HG03039 (cell line): ENCODE data around the gene RAB4A.

Experiments
- ATAC-seq: cut with Tn5 transposase; IDR thresholded peaks from one replicate; pipeline ENCODE4 v1.9.1; 2021; ENCODE audit warnings: mild to moderate bottlenecking, moderate library complexity; ENCODE audit not compliant: unreplicated experiment

The RAB4A gene, protein sequence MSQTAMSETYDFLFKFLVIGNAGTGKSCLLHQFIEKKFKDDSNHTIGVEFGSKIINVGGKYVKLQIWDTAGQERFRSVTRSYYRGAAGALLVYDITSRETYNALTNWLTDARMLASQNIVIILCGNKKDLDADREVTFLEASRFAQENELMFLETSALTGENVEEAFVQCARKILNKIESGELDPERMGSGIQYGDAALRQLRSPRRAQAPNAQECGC

DNA sequence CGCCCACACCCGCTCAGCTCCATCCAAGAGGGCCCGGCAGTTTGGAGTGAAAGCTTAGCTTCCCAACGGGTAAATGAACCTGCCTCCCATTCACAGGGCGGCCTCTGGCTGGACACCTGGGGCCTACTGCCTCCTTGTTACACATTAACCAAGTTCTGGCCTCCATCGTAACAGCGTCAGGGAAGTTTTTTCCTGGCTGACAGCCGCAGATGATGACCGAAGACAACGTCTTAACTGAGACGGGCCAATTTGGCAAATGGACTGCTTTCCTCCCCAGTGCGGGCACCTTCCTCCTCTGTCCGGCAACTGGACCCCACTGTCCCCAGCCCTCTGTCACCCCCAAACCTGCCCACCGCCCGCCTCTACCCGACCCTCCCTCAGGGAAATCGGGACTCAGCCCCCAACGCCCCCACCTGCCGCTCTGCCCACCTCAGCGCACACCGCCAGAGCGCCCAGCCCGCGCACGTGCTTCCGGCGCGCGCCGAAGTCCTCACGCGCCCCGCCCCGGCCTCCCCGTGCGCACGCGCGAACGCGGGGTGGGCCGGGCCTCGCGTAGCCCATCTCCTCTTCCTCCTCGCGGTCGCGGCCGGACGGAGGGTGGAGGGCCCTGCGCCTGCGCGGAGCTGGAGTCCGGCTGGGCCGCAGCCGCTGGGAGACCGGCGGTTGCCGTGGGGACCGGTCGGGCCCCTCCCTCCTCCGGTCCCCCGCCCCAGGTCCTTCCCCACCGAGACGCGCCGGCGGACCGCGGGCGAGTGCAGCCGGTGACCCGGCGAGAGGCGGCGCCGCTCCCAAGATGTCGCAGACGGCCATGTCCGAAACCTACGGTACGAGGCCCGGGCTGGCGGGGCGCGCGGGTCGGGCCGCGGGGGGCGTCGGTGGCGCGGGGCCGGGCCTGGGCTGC lies at the start of gene RAB4A:
RAB4A (plus strand) TSS at position 565 of the 901 bp plus-strand sequence; CDS start at position 794, 229 bp downstream.
- peak; percentile 83 for ATAC-seq

DNA sequence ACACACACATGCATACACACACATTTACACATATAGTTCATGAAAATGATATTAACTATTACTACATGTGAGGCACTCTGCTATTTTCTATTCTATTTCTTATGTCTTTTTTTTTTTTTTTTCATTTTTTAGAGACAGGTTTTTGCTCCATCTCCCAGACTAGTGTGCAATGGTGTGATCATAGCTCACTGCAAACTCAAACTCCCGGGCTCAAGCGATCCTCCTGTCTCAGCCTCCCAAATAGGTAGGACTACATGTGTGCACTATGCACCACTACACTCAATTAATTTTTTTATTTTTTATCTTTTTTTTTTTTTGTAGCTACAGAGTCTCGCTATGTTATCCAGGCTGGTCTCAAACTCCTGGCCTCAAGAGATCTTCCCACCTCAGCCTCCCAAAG lies 48.8 kb upstream of the RAB4A start:
- ATAC-seq, result no peak

DNA sequence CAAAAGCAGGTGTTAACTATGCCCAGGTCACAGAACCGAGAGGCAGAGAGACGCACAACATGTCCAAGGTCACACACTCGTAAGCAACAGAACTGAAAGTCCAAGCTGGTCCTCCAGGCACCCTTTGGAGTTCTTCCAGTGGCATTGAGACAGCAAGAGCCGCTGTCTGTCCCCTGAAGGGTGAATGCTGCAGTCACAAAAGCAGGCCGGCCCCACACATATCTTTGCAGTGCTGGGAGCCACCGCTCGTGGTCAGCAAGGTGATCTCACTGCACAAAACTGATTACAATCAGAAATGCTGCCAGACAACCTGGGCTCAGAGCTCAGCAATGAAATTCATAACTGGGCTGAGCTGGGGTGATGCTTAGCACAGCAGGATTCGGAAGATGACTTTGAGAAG lies 47.4 kb upstream of the RAB4A start:
- ATAC-seq, result no peak

DNA sequence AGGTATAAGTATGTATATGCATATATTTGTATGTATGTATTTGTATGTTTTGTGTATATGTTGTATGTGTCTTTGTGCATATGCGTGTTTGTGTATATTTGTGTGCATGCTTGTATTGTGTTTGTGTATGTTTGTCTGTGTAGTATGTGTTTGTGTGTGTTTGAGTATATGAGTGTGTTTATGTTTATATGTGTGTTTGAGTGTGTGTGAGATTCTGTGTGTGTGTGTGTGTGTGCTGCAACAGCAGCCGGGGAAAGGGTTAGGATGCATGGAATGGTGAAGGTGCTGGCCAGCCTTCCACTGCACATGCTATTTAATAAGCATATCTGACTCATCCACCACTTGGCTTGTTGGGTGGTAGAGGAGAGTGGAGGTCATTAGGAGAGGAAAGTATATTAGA lies 46.6 kb upstream of the RAB4A start:
- no peak for ATAC-seq

DNA sequence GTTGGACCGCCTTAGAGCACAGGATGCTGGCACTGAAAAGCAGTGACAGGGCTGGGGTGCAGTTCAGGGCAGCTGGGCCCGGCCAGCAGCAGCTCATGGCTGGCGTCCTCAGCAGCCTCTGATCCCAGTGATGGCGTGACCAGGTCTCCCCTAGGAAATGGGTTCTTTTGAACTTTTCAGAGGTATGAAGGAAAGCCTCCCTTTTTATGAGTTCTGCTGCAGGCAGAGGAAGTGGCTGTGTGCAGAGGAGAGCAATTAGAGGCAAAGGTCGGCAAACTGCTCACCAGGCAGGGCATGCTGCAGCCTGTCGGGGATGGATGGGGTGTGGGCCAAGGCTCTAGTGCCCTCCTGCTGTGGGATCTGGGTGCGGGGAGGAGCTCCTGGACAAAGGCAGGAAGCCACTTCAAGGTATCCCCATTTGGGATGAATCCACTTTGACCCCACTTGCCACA lies 45.6 kb upstream of the RAB4A start:
- no peak for ATAC-seq

DNA sequence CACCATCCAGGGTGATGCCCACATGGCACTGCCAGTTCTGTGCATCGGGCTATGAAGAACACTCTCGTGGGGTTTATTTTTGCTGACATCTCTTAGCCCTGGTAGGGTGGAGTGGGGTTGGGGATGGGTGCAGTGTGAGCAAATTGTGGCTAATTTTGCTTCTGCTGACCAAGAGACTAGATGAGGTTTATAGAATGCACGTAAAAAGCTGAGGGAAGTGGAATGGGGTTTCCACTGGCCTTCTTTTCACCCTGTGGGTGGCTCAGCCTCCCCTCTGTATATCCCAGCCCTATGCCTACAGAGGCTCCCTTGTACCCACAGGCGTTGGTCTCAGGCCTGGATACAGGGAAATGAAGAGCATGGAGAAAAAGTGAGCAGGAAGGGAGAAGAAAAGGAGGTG lies 44.1 kb upstream of the RAB4A start:
- no peak for ATAC-seq

DNA sequence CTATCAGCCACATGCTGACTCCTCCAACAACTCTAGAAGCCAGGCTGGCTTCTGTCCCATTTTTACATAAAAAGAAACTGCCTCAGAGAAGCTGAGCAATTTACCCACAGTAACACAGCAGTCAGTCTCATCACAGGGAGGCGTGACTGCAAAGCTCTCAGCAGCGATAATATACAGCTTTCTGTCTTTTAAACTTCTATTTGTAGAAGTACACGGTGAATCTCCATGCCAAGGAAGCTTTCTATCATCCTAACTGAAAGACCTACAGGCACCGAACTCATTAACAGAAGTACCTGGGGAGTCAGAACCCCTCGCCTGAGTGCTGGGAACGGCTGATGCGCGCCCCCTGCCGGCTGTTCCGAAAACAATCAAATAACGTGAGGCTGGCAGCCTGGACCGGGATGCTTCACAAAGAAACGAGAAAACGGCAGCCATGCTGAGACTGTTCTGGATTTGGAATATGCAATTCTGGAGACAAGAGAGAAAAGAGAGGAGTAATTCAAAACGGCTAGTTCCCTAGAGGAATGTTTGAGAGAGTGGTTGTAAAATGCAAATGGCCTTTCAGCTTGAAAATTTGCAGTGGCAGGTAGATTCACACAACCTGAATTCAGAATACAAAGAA lies 43.5 kb upstream of the RAB4A start:
- ATAC-seq, result no peak

DNA sequence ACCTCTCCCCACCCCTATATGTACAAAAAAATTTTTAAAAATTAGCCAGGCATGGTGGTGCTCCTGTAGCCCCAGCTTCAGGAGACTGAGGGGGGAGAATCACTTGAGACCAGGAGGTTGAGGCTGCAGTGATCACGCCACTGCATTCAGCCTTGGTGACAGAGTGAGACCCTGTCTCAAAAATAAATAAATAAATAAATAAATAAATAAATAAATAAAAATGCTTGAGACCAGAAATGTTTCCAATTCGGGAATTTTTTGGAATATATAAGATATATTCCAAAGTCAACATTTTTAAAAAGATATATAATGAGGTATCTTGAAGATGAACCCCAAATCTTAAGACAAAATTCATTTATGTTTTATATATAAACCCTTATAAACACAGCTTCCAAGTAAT lies 42.4 kb upstream of the RAB4A start:
- no peak for ATAC-seq

DNA sequence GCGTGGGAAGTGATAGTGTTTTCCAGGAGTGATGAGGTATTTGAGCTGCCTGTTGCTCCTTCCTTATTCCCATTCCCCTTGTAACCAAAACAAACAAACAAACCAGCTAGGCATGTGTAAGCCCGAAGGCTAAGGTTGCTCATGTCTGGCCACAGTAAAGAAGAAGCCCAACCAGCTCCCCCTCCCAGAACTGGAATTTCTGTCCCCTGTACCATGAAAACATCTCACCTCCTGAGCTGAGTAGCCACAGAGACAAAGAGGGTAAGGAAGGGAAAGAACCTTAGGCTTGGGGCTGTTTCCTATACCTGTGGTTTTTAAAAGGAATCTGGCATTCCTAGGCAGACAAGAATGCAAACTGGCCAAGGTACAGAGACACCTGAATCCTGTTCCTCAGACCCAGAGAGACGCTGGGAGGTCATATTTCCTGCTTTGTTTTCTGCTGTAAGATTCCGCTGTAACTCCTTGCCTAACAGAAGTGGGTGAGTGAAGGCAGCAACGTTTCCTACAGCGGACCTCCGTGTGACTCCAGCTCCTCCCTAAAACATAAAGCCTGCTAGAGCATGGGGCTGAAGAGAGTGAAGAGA lies 41.7 kb upstream of the RAB4A start:
- no peak for ATAC-seq

DNA sequence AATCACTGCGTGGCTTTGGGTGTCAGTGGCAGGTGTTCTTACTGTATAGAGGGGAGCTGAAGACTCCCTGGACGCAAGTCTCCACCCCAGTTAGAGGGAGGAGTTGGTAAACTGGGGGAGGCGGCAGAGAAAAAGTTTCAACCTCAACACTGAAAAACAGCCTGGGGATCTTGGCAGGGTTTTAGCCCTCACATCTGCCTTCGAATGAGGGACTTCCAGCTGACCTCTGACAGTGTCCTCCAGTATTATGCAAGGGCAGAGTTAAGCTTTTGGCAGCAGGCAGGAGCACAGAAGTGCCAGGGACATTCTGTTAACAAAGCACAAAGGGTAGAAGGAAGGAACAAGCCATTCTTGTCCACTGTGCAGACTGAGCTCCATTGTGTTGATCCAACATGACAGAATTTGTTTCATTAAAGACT lies 41.2 kb upstream of the RAB4A start:
- no peak for ATAC-seq

DNA sequence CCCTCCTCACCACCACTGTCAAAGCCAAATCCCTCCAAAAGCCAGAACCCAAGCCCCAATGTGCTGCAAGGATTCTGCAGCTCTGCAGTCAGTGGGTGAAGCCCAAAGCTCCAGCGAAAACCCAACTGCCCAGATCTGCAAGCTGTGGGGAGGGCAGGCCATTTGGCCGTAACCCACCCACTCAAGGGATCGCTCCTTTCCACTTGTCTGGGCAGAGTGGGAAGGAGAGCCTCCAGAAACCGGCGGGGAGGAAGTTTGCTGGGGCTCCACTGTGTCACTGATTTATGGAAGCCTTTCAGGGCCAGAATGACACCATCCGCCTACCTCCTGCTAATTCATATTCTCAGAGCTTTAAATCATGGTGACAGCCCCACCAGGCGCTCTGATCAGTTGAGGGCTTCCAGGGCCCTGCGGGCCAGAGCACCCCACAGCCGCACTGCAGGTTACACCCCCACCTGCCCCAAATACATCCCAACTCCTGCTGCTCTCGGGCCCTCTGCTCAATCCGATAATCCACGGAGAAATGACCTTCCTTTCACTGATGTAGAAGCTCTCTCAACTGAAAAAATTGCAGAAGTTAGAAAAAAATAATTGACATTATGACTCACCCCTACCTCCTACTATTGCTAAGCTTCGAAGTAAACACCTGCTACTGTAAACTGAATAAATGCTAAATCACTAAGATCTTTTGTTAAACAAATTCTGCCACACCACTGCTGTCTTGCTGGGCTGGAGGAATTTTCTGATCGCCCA lies 40.6 kb upstream of the RAB4A start:
- no peak for ATAC-seq

DNA sequence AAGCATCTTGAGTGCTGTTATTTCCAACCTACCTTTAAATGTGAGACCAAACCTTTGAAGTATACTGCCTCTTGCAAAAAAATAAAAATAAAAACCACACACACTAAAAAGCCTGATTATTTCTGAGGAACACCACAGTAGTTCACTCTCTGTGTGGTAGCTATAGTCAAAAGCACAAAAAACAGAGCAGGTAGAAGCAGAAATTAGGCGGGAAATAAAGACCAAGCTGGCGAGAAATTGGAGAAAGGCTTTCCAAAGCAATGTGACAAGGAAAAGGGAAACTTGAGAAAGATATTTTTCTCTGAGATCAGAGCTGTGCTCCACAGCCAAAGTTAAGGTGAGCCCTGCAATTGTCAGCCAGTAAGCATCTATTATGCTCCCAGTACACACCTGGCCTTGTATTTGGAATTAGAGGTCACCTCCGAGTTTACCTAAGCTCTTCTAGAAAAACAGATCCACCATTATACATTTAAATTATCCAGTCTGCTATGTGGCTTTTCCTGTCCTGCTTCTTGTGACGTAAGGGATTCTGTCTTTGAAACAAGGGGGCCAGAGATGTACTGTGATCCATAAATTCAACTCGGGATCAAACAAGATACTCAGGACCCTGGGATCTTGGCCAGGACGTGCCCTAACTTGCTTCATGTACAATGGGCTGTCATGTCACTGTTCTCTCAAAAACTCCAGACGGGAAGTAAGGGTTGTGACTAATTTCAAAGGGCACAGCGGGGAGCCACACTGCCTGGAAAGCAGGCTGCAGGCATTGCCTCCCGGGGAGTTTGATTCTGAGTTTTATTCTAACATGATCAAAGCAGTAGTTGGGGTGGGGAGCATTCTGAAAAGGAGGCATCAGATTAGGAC lies 39.8 kb upstream of the RAB4A start:
- ATAC-seq, result no peak

DNA sequence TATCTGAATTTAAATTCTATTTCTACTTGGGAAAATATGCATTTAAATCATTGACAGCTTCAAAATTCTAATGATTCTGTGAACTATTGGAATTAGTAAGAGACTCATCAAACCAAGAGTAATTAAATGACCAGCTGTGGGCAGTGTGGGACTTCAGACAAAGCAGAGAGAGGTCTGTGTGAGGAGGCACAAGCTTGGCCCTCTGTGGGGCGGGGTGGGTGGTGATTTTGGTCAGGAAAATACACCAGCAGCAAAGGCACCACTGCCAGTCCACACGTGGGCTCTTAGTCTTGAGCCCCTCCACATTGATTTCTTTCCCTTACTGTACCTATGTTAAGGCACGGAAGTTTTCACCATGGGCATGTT lies 39.2 kb upstream of the RAB4A start:
- no peak for ATAC-seq

DNA sequence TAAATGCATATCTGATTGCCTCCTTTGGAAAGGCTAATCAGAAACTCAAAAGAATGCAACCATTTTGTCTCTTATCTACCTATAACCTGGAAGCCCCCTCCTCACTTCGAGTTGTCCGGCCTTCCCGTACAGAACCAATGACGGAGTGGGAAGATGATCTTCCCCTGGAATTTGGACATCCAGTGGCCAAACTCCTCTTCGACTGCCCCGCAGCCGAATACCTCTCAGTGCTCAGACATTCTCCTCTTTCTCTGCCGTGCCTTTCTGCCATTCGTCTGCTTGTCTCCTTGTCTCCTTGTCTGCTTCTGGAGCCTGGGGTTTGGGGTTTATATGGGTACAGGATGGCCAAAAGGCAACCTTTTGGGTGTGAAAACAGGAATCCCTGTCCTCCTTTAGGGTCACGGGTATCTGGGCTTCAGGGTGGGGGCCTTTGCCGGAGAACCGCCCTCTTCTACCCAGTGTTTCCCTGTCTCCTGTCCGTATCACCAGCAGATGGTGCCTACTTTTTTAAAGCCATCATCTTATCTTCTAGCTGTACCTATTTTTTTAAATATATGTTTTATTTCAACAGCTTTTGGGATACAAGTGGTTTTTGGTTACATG lies 35.9 kb upstream of the RAB4A start:
- no peak for ATAC-seq

DNA sequence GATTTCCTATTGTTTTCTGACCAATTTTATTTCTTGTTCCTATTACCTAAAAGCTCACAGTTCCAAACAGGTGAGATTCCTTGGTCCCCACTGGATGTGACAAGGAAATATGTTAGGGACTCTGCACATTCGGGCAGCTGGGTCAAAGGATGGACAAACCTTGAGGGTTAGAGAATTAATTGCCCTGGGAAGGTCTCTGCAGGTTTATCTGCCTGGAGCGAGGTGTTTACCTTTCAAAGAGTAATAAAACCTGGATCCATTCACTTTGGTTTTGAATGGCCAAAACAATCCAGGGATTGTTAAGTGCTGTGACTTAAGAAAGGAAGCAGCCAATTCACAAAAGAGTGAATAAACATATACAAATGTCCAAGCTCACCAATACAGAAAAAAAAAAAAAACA lies 33.6 kb upstream of the RAB4A start:
- no peak for ATAC-seq

DNA sequence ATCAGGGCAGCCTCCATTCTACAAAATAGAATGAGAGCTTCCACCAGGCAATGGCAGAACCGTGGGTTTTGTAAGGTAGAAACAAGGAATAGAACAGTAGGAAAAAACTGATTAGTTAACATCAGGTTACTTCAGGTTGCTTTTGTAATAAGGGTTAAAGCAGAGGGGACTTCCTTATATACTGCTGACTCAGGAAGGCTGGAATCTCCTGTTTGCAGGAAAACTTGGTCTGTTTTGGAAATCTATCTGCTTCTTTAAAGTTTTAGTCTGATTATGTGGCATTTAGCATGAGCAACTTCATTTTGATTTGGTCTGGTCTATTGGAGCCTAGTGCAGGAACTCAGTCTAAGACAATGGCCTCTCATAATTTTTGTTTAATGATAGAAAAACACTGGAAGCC lies 32.7 kb upstream of the RAB4A start:
- no peak for ATAC-seq

DNA sequence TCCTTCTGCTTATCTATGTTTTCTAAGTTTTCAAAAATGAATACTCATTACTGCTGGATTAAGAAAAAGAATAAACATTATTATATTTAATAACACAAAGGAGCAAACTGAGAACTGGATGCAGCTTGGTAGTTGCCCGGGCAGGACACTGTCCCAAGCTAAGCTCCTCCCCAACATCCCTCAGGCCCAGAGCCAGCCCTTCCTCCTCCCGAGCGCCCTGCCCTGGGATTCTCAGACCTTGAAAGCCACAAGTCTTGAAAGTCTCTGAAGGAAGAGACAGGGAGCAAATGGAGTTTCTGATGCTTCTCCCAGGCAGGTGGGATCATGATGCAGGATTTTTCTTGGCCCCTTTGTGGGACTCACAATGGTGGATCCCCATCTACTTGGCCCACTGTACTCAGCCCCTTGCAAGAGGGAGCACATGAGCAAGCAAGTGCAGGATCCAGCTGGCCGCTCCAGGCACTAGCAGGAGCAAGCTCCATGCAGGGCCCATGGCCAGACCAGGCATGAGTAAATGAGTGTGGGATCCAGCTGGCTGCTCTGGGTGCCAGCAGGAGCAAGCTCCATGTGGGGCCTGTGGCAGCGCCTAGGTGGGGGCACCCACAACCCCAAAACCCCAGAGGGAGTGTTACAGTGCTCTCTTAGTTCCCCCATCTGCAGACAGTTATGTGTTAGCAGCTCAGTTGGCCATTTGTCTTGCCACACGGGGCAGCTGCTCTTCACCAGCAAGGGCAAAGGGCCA lies 32.1 kb upstream of the RAB4A start:
- ATAC-seq, result no peak

DNA sequence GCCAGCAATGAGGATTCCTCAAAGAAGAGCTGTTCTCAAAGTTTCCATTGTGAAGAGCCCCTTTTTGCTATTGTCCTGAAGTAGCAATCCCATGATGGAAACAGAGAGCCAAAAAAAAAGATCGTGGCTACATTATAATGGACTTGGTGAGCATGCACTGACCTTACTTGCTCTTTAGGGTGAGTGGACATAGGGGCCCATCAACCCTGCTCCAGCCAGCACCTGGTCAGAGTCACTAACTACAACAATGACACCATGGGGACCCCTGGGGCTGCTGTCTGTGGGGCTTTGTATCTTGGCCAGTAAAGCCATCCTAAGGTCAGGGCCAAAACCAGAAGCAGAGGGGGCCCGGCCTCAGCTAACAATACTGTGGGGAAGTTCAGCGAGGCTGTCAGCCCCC lies 30.4 kb upstream of the RAB4A start:
- no peak for ATAC-seq

DNA sequence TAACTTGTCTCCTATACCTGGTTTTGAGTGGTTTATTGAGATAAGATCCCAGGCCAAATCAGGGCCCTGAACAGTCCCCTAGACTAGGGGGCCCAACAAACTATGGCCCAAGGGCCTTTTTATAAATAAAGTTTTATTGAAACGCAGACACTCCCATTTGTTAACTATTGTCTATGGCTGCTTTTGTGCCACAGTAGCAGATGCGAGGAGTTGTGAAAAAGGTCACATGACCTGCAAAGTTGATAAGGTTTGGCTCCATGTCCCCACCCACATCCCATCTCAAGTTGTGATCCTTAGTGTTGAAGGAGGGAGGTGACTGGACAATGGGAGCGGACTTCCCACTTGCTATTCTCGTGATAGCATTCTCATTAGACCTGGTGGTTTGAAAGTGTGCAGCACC lies 29.5 kb upstream of the RAB4A start:
- no peak for ATAC-seq
